Prostate gland (tissue), 2 donors: Measurements from ENCODE around the gene MYADM.

Source experiments
- CTCF ChIP-seq, 4 experiments: fragments of 200-600 bp in 2 of 4; fragments of 450-650 bp in 2 of 4; sonication (generic) in 2 of 4; IDR thresholded peaks; 1 replicate in 3 of 4; 2 replicates in 1 of 4; pipeline ENCODE4 v1.5.1; 2016 to 2019; ENCODE audit warnings: antibody characterized with exemption in 4 of 4, mild to moderate bottlenecking in 2 of 4, moderate library complexity in 2 of 4
- POLR2A ChIP-seq: fragments of 450-650 bp; IDR thresholded peaks from one replicate; pipeline ENCODE4 v1.6.1; 2016; ENCODE audit warnings: antibody characterized with exemption, mild to moderate bottlenecking
- POLR2AphosphoS5 ChIP-seq: sonication (generic); formaldehyde crosslinking; IDR thresholded peaks from one replicate; pipeline ENCODE4 v1.6.1; 2017; ENCODE audit warnings: antibody characterized with exemption

GRCh38 chr19:53917356-53917755 lies 49.7 kb downstream of the MYADM start:
- no peak for TF ChIP-seq POLR2AphosphoS5
- no peak for TF ChIP-seq CTCF (IDR thresholded peaks at IDR 0.05)
- no peak for TF ChIP-seq POLR2A
